Liver (tissue), 9 donors: ENCODE results near the gene NXPH2. TPM values are rescaled to one million over a fixed set of nuclear protein-coding genes. Genes with fewer than 3 reads are reported as not detected.

ENCODE experiments used
- DNase-seq: peaks from one replicate; pipeline ENCODE4 v3.0.0-alpha.2; 2017; ENCODE audit warnings: low spot score
- H3K27ac ChIP-seq, 2 donors: one replicate each; pipeline ENCODE4 v1.7.0; 2013; ENCODE audit warnings: inconsistent platforms in 2 of 2, low read length in 2 of 2, control low read depth in 1 of 2, low read depth in 1 of 2, mild to moderate bottlenecking in 1 of 2
- H3K27me3 ChIP-seq, 4 donors: one replicate each; pipeline versions ENCODE4 v1.6.1 to v1.7.0; 2013; ENCODE audit warnings: low read length in 3 of 4, inconsistent platforms in 1 of 4, mild to moderate bottlenecking in 1 of 4, moderate library complexity in 1 of 4; ENCODE audit not compliant: control insufficient read depth in 4 of 4, insufficient read depth in 4 of 4
- H3K36me3 ChIP-seq, 4 donors: one replicate each; pipeline versions ENCODE4 v1.6.1 to v1.7.0; 2013; ENCODE audit warnings: low read length in 3 of 4, mild to moderate bottlenecking in 3 of 4, low read depth in 1 of 4, moderate library complexity in 1 of 4; ENCODE audit not compliant: control insufficient read depth in 4 of 4, insufficient read depth in 3 of 4
- H3K4me1 ChIP-seq, 4 donors: one replicate each; pipeline versions ENCODE4 v1.6.1 to v1.7.0; 2013; ENCODE audit warnings: low read length in 3 of 4, mild to moderate bottlenecking in 3 of 4, moderate library complexity in 1 of 4; ENCODE audit not compliant: control insufficient read depth in 4 of 4, insufficient read depth in 4 of 4
- H3K4me3 ChIP-seq, 3 donors: one replicate each; pipeline versions ENCODE4 v1.6.1 to v1.7.0; 2013; ENCODE audit warnings: low read length in 3 of 3, control low read depth in 1 of 3, low read depth in 1 of 3, mild to moderate bottlenecking in 1 of 3
- H3K9ac ChIP-seq, 2 donors: one replicate each; pipeline ENCODE4 v1.7.0; 2013; ENCODE audit warnings: low read length in 2 of 2, mild to moderate bottlenecking in 2 of 2, moderate library complexity in 2 of 2, control low read depth in 1 of 2, low read depth in 1 of 2
- H3K9me3 ChIP-seq, 4 donors: one replicate each; pipeline versions ENCODE4 v1.6.1 to v1.7.0; 2013; ENCODE audit warnings: low read length in 3 of 4; ENCODE audit not compliant: control insufficient read depth in 4 of 4
- EGR1 ChIP-seq, 2 donors: IDR thresholded peaks; 2 replicates each; pipeline ENCODE4 v1.6.1; 2016 to 2018; ENCODE audit warnings: antibody characterized with exemption in 2 of 2, low read depth in 2 of 2
- FOXA1 ChIP-seq: IDR thresholded peaks from 2 replicates; pipeline ENCODE4 v1.6.1; 2016; ENCODE audit warnings: antibody characterized with exemption
- FOXA2 ChIP-seq: IDR thresholded peaks from 2 replicates; pipeline ENCODE4 v1.6.1; 2016; ENCODE audit warnings: antibody characterized with exemption
- GABPA ChIP-seq, 2 donors: IDR thresholded peaks in 1 of 2; conservative IDR thresholded peaks in 1 of 2; 2 replicates each; pipeline ENCODE4 v1.6.1; 2016; ENCODE audit warnings: antibody characterized with exemption in 2 of 2, mild to moderate bottlenecking in 1 of 2, moderate library complexity in 1 of 2
- HNF4A ChIP-seq, 2 donors: conservative IDR thresholded peaks; 2 replicates each; pipeline ENCODE4 v1.6.1; 2016; ENCODE audit warnings: antibody characterized with exemption in 2 of 2, mild to moderate bottlenecking in 2 of 2
- HNF4G ChIP-seq: IDR thresholded peaks from 2 replicates; pipeline ENCODE4 v1.6.1; 2016; ENCODE audit warnings: antibody characterized with exemption
- JUND ChIP-seq, 2 donors: IDR thresholded peaks; 2 replicates each; pipeline ENCODE4 v1.6.1; 2016; ENCODE audit warnings: antibody characterized with exemption in 2 of 2
- RAD21 ChIP-seq, 2 donors: IDR thresholded peaks; 2 replicates each; pipeline ENCODE4 v1.6.1; 2016; ENCODE audit warnings: antibody characterized with exemption in 2 of 2, mild to moderate bottlenecking in 2 of 2
- TAF1 ChIP-seq: conservative IDR thresholded peaks from 2 replicates; pipeline ENCODE4 v1.6.1; 2016; ENCODE audit warnings: antibody characterized with exemption, mild to moderate bottlenecking
- YY1 ChIP-seq: IDR thresholded peaks from 2 replicates; pipeline ENCODE4 v1.6.1; 2016; ENCODE audit warnings: antibody characterized with exemption, mild to moderate bottlenecking
- WGBS: extraction: QIAGEN DNeasy Blood & Tissue Kit; methylation state at CpG from one replicate; pipeline ENCODE4 v1.1.7; 2013; 5-methylcytosine and 5-hydroxymethylcytosine counted together
- polyA plus RNA-seq, 2 donors: library from polyadenylated mRNA; stranded (reverse) in 1 of 2; unstranded in 1 of 2; fragments of 200-250 nt in 1 of 2; fragments of >200 nt in 1 of 2; fragmentation: Nextera tagmentation in 1 of 2; extraction: Ambion mirVana in 1 of 2; gene quantifications; one replicate each; pipeline versions ENCODE4 v1.2.1 to v1.2.3, GENCODE V29; 2013 to 2015
- total RNA-seq, 2 donors: library from RNA; depleted of rRNA; stranded (reverse); fragments of >200 nt; gene quantifications; one replicate each; pipeline ENCODE4 v1.2.3, GENCODE V29; 2014
- TF ChIP-seq, protein P1 (sequence below): IDR thresholded peaks from 2 replicates; pipeline ENCODE4 v1.6.1; 2016; ENCODE audit warnings: antibody characterized with exemption
- TF ChIP-seq, protein P2 (sequence below): IDR thresholded peaks from 2 replicates; pipeline ENCODE4 v1.6.1; 2016; ENCODE audit warnings: antibody characterized with exemption, mild to moderate bottlenecking
- TF ChIP-seq, protein P3 (sequence below): IDR thresholded peaks from 2 replicates; pipeline ENCODE4 v1.6.1; 2016; ENCODE audit warnings: antibody characterized with exemption
- donor health status: healthy.
- donor health status: healthy.
- donor health status: healthy.
- donor health status: healthy.
- donor health status: healthy.

NXPH2 gene
- total and polyA plus RNA-seq, 4 donors: 0.15 to 0.19 TPM; not detected in 2

DNA sequence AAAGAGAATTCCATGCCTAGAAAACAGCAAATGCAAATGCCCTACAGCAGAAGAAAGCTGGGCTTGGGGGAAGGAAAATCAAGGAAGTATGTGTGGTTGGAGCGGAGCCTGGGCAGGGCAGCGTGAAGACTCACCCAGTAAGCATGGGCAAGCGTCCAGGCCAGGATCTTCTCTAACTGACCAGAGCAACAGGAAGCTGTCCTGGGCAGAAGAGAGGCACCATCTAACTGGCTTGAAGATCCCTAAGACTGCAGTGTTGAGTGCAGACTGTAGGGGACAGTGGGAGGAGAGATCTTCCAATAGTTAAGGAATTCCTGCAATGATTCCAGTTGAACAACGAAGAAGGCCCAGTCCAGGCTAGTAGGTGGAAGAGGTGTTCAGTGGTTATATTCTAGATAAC is 57.9 kb downstream of the NXPH2 start:
- WGBS: 92% methylated on average over 4 of the region's 4 CpGs
- Histone ChIP-seq H3K27ac (no peak overlapping the region), H3K36me3 (no peaks in the 10 kb centered on the region), H3K9me3 (no peaks in the 10 kb centered on the region), H3K27me3 (no peaks in the 10 kb centered on the region), H3K4me1 (peaks cover 0 to 14% (median 13%) of the 10 kb centered on the region in 4 donors), H3K4me3 (no peak overlapping the region), H3K9ac (no peak overlapping the region)
- no peak for DNase-seq
- TF ChIP-seq FOXA1: no peak

DNA sequence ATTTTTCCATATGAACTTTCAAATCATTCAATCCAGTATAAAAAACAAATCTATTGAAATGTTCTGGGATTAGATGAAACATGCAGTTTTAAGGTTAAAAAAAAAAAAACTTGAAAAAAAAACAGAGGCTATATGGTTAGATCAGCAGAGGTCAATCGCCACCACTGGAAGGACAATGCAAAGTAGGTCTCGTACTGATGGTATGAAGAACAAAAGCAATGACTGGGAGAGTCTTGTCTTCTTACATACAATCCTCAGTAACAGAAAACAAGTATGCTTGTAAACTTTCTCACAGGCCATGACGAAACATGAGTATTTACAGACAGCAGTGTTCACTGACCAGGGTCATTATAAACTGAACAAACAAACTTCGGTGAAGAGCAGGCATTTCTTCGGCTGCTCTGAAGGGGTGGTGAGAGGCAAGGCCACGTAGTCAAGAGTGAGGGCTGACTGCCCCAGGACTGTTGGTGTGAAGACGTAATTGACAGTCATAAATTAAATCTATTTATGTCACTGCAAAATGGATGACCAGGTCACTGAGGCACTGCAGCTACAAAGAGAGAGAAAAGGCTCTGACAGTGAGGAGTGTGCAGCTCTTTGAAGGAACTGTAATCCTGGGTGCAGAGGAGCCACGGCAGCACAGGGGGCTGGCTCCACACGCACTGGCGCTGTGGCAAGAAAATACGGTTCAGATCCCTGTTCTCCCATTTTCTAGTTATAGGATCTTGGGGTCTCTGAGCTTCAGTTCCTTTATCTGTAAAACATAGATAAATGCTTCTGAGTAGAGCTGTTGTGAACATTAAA is 60.0 kb downstream of the NXPH2 start:
- 77% methylated on average over 11 of the region's 11 CpGs for WGBS

DNA sequence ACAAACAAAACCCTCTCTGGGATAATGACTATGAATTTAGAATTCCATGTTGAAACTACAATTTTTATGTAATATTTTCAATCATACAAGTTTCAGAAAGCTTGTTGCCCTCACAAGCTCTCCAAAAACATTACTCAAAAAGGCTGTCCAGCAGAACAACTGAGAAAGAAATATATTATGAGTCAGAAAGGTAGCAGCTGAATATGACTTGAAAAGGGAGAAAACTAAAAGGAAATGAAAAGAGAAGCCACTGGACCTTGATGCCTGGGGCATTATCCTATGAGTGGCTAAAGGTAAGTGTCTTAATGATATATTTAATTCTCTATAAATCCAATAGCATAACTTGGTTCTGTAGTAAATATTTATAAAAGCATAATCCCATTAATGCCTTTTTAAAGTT is 61.8 kb downstream of the NXPH2 start:
- H3K27me3 ChIP-seq: no peaks in the 10 kb centered on the region

More for the DNA sequence above, 60.0 kb downstream of the NXPH2 start:
- no peaks in the 10 kb centered on the region for H3K9me3 ChIP-seq
- H3K27me3 ChIP-seq: no peaks in the 10 kb centered on the region
- no peaks in the 10 kb centered on the region for H3K36me3 ChIP-seq
- peaks cover 0 to 11% (median 11%) of the 10 kb centered on the region in 4 donors for H3K4me1 ChIP-seq
- H3K27ac ChIP-seq: no peak overlapping the region
- no peak overlapping the region for H3K9ac ChIP-seq
- H3K4me3 ChIP-seq: no peak overlapping the region
- no peak for DNase-seq
- TF ChIP-seq, protein P1, sequence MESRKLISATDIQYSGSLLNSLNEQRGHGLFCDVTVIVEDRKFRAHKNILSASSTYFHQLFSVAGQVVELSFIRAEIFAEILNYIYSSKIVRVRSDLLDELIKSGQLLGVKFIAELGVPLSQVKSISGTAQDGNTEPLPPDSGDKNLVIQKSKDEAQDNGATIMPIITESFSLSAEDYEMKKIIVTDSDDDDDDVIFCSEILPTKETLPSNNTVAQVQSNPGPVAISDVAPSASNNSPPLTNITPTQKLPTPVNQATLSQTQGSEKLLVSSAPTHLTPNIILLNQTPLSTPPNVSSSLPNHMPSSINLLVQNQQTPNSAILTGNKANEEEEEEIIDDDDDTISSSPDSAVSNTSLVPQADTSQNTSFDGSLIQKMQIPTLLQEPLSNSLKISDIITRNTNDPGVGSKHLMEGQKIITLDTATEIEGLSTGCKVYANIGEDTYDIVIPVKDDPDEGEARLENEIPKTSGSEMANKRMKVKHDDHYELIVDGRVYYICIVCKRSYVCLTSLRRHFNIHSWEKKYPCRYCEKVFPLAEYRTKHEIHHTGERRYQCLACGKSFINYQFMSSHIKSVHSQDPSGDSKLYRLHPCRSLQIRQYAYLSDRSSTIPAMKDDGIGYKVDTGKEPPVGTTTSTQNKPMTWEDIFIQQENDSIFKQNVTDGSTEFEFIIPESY: no peak
- TF ChIP-seq HNF4A (conservative IDR thresholded peaks at IDR 0.05): no peak
- TF ChIP-seq GABPA (IDR thresholded peaks at IDR 0.05 in 1 of 2, conservative IDR thresholded peaks at IDR 0.05 in 1 of 2): no peak
- TF ChIP-seq, protein P2, sequence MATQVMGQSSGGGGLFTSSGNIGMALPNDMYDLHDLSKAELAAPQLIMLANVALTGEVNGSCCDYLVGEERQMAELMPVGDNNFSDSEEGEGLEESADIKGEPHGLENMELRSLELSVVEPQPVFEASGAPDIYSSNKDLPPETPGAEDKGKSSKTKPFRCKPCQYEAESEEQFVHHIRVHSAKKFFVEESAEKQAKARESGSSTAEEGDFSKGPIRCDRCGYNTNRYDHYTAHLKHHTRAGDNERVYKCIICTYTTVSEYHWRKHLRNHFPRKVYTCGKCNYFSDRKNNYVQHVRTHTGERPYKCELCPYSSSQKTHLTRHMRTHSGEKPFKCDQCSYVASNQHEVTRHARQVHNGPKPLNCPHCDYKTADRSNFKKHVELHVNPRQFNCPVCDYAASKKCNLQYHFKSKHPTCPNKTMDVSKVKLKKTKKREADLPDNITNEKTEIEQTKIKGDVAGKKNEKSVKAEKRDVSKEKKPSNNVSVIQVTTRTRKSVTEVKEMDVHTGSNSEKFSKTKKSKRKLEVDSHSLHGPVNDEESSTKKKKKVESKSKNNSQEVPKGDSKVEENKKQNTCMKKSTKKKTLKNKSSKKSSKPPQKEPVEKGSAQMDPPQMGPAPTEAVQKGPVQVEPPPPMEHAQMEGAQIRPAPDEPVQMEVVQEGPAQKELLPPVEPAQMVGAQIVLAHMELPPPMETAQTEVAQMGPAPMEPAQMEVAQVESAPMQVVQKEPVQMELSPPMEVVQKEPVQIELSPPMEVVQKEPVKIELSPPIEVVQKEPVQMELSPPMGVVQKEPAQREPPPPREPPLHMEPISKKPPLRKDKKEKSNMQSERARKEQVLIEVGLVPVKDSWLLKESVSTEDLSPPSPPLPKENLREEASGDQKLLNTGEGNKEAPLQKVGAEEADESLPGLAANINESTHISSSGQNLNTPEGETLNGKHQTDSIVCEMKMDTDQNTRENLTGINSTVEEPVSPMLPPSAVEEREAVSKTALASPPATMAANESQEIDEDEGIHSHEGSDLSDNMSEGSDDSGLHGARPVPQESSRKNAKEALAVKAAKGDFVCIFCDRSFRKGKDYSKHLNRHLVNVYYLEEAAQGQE: no peak
- TF ChIP-seq RAD21 (IDR thresholded peaks at IDR 0.05): no peak
- no peak for TF ChIP-seq YY1
- TF ChIP-seq HNF4G: no peak
- no peak for TF ChIP-seq FOXA1
- TF ChIP-seq, protein P3, sequence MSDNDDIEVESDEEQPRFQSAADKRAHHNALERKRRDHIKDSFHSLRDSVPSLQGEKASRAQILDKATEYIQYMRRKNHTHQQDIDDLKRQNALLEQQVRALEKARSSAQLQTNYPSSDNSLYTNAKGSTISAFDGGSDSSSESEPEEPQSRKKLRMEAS: no peak
- no peak for TF ChIP-seq FOXA2
- no peak for TF ChIP-seq TAF1
- TF ChIP-seq EGR1 (IDR thresholded peaks at IDR 0.05; ENCODE audit: low read depth in 2 of 2): no peak

More for the DNA sequence above, 61.8 kb downstream of the NXPH2 start:
- no peak for DNase-seq
- H3K4me3 ChIP-seq: no peak overlapping the region
- H3K9ac ChIP-seq: no peak overlapping the region
- no peak overlapping the region for H3K27ac ChIP-seq
- peaks cover 0 to 5% (median 3%) of the 10 kb centered on the region in 4 donors for H3K4me1 ChIP-seq
- H3K9me3 ChIP-seq: no peaks in the 10 kb centered on the region
- TF ChIP-seq JUND (IDR thresholded peaks at IDR 0.05) (no peak), TAF1 (no peak)
- H3K36me3 ChIP-seq: no peaks in the 10 kb centered on the region
